B cell (primary cell): ENCODE measurements around the gene NPVF. TPM values are rescaled to one million over a fixed set of nuclear protein-coding genes. Genes with fewer than 3 reads are reported as not detected.

Experiments used
- ATAC-seq: fragments of 200-7000 bp; cut with Tn5 transposase; one replicate; pipeline ENCODE4 v1.10.0; 2021; ENCODE audit warnings: low read depth, mild to moderate bottlenecking, moderate number of reproducible peaks, moderate library complexity
- CTCF ChIA-PET: fragments of 350-600 bp; sonication (Branson Sonifier 250); formaldehyde crosslinking; loops from one replicate; lab custom pipeline; 2021; ENCODE audit warnings: antibody characterized with exemption, inconsistent platforms; lab: Charles Lee
- POLR2A ChIA-PET: fragments of 350-600 bp; sonication (Branson Sonifier 250); formaldehyde crosslinking; loops from one replicate; lab custom pipeline; 2021; ENCODE audit warnings: antibody characterized with exemption; lab: Charles Lee
- DNase-seq: peaks from one replicate; pipeline ENCODE4 v3.0.0; 2013
- H2AFZ ChIP-seq: 2 replicates; pipeline ENCODE4 v1.6.1; 2012; ENCODE audit warnings: mild to moderate bottlenecking, low read depth, low read length; ENCODE audit not compliant: insufficient read depth, poor library complexity, severe bottlenecking
- H3K27ac ChIP-seq, 2 donors: 1 replicate in 1 of 2; 2 replicates in 1 of 2; pipeline ENCODE4 v1.5.1; 2012 to 2013; ENCODE audit warnings: low read length in 2 of 2, mild to moderate bottlenecking in 2 of 2, moderate library complexity in 1 of 2
- H3K27me3 ChIP-seq, 4 experiments: fragments of 200-600 bp in 1 of 4; sonication (generic) in 1 of 4; replicated peaks in 1 of 4; 1 replicate in 2 of 4; 2 replicates in 2 of 4; pipeline versions ENCODE4 v1.6.1 to v1.7.0; 2013 to 2016; ENCODE audit warnings: low read length in 3 of 4, mild to moderate bottlenecking in 2 of 4, mixed read lengths in 1 of 4, moderate library complexity in 1 of 4; ENCODE audit not compliant: insufficient read depth in 4 of 4, control insufficient read depth in 3 of 4; ENCODE audit errors: control extremely low read depth in 1 of 4
- H3K36me3 ChIP-seq, 2 experiments: replicated peaks in 1 of 2; 1 replicate in 1 of 2; 2 replicates in 1 of 2; pipeline versions ENCODE4 v1.6.1 to v1.7.1; 2013; ENCODE audit warnings: low read length in 1 of 2; ENCODE audit not compliant: insufficient read depth in 2 of 2, control insufficient read depth in 1 of 2; ENCODE audit errors: control extremely low read depth in 1 of 2, extremely low read depth in 1 of 2
- H3K4me1 ChIP-seq, 2 donors: fragments of 200-600 bp in 1 of 2; sonication (generic) in 1 of 2; 1 replicate in 1 of 2; 2 replicates in 1 of 2; pipeline versions ENCODE4 v1.5.1 to v1.6.1; 2013 to 2017; ENCODE audit warnings: low read length in 2 of 2; ENCODE audit not compliant: control insufficient read depth in 2 of 2, insufficient read depth in 2 of 2
- H3K4me2 ChIP-seq: replicated peaks from 2 replicates; pipeline ENCODE3; 2012; ENCODE audit warnings: mild to moderate bottlenecking, low read depth, low read length; ENCODE audit not compliant: poor library complexity, severe bottlenecking
- H3K4me3 ChIP-seq, 5 experiments: fragments of 200-600 bp in 1 of 5; sonication (generic) in 1 of 5; 1 replicate in 3 of 5; 2 replicates in 2 of 5; pipeline versions ENCODE4 v1.5.1 to v1.7.0; 2011 to 2016; ENCODE audit warnings: low read length in 4 of 5, mild to moderate bottlenecking in 4 of 5, low read depth in 2 of 5, control low read depth in 1 of 5, moderate library complexity in 1 of 5; ENCODE audit not compliant: insufficient read depth in 1 of 5; ENCODE audit errors: control extremely low read depth in 1 of 5, extremely low read depth in 1 of 5
- H3K79me2 ChIP-seq: fragments of 200-600 bp; sonication (generic); one replicate; pipeline ENCODE4 v1.6.0; 2016; ENCODE audit warnings: low read length; ENCODE audit not compliant: control insufficient read depth, insufficient read depth
- H3K9ac ChIP-seq: fragments of 200-600 bp; sonication (generic); 2 replicates; pipeline ENCODE4 v1.6.1; 2017; ENCODE audit warnings: mild to moderate bottlenecking, low read length, moderate library complexity
- H3K9me3 ChIP-seq, 3 donors: one replicate each; pipeline versions ENCODE4 v1.6.1 to v1.7.1; 2013; ENCODE audit warnings: low read length in 2 of 3; ENCODE audit not compliant: control insufficient read depth in 2 of 3, insufficient read depth in 1 of 3; ENCODE audit errors: control extremely low read depth in 1 of 3
- H4K20me1 ChIP-seq: 2 replicates; pipeline ENCODE4 v1.6.0; 2012; ENCODE audit warnings: mild to moderate bottlenecking, low read length; ENCODE audit not compliant: insufficient read depth, control insufficient read depth, poor library complexity, severe bottlenecking
- H3K27ac Mint-ChIP-seq: one replicate; pipeline ENCODE4 v1.8.0; 2021; ENCODE audit warnings: mixed read lengths
- H3K27me3 Mint-ChIP-seq: one replicate; pipeline ENCODE4 v1.8.0; 2021; ENCODE audit warnings: mixed read lengths
- H3K4me1 Mint-ChIP-seq: one replicate; pipeline ENCODE4 v1.8.0; 2021; ENCODE audit warnings: mixed read lengths
- H3K4me3 Mint-ChIP-seq: one replicate; pipeline ENCODE4 v1.8.0; 2021; ENCODE audit warnings: mixed read lengths
- H3K9me3 Mint-ChIP-seq: one replicate; pipeline ENCODE4 v1.8.0; 2022; ENCODE audit warnings: mixed read lengths; ENCODE audit not compliant: insufficient read depth
- CTCF ChIP-seq: fragments of 200-600 bp; IDR thresholded peaks from one replicate; pipeline ENCODE4 v1.8.0; 2022; ENCODE audit warnings: antibody characterized with exemption, mild to moderate bottlenecking
- EZH2 ChIP-seq: IDR thresholded peaks from 2 replicates; pipeline ENCODE4 v1.6.1; 2012; ENCODE audit warnings: borderline replicate concordance, low read depth, mild to moderate bottlenecking, moderate library complexity, low read length; ENCODE audit not compliant: insufficient read depth, poor library complexity, severe bottlenecking
- WGBS: methylation state at CpG from one replicate; pipeline ENCODE4 v1.1.5; 2013; ENCODE audit warnings: missing lambda C conversion rate; ENCODE audit not compliant: insufficient coverage; 5-methylcytosine and 5-hydroxymethylcytosine counted together
- intact Hi-C: fragments of 100-400 bp; cut with micrococcal nuclease; formaldehyde crosslinking; loops from one replicate; pipeline ENCODE4 v1.10.0; 2022
- polyA plus RNA-seq: library from polyadenylated mRNA; depleted of rRNA; stranded (reverse); fragments of >200 nt; gene quantifications from 2 replicates; pipeline ENCODE4 v1.2.3, GENCODE V29; 2012
- total RNA-seq, 2 donors: library from RNA; stranded (reverse); fragments of 120-200 nt in 1 of 2; gene quantifications; 1 replicate in 1 of 2; 2 replicates in 1 of 2; pipeline versions ENCODE4 v1.2.3 to v1.2.4, GENCODE V29; 2013 to 2022

Gene NPVF
- total and polyA plus RNA-seq, 2 donors (not counting 1 experiment from before 2014, with no cell fraction given) = not detected

GRCh38 chr7:25261545-25262140 is 33.4 kb upstream of the NPVF start:
- Histone ChIP-seq H4K20me1 (no peaks in the 10 kb centered on the region), H3K4me3 (no peak overlapping the region), H3K9ac (no peak overlapping the region), H3K4me1 (peaks cover 7 to 13% of the 10 kb centered on the region in 2 donors), H3K27ac (no peak overlapping the region), H3K27me3 (peaks cover 0 to 30% (median 23%) of the 10 kb centered on the region in 4 experiments), H2AFZ (no peak overlapping the region), H3K36me3 (no peaks in the 10 kb centered on the region), H3K4me2 (no peak overlapping the region), H3K9me3 (peaks cover 0 to 4% (median 0%) of the 10 kb centered on the region in 3 donors), H3K79me2 (no peaks in the 10 kb centered on the region)
- CTCF ChIA-PET = interaction anchor here (1.0 to 4.9 kb wide), 2 partner anchors 305 to 590 kb away, joined by 3 to 153 read pairs; no protein-coding TSS in a partner anchor
- WGBS = 100% methylated on average over 1 of the region's 4 CpGs
- Mint-ChIP-seq H3K4me1 (peaks cover 10% of the 10 kb centered on the region), H3K27me3 (peaks cover 58% of the 10 kb centered on the region), H3K27ac (no peak overlapping the region), H3K9me3 (no peaks in the 10 kb centered on the region), H3K4me3 (no peak overlapping the region)
- TF ChIP-seq EZH2 (no peak), CTCF (no peak)
- no peak for DNase-seq
- intact Hi-C loops = no loop called here
- no peak for ATAC-seq
- POLR2A ChIA-PET = no interaction called here

GRCh38 chr7:25260862-25261494 is 32.7 kb upstream of the NPVF start:
- Histone ChIP-seq H3K27me3 (peaks cover 0 to 28% (median 23%) of the 10 kb centered on the region in 4 experiments), H3K27ac (no peak overlapping the region), H3K9ac (no peak overlapping the region), H3K9me3 (peaks cover 0 to 4% (median 0%) of the 10 kb centered on the region in 3 donors), H4K20me1 (no peaks in the 10 kb centered on the region), H3K4me1 (peaks cover 7 to 13% of the 10 kb centered on the region in 2 donors), H2AFZ (no peak overlapping the region), H3K79me2 (no peaks in the 10 kb centered on the region), H3K4me3 (no peak overlapping the region), H3K36me3 (no peaks in the 10 kb centered on the region), H3K4me2 (peak overlapping the region; percentile 27)
- no peaks in the 10 kb centered on the region for H3K9me3 Mint-ChIP-seq
- no peak overlapping the region for H3K4me3 Mint-ChIP-seq
- ChIA-PET CTCF (interaction anchor here (1.0 to 4.9 kb wide), 3 partner anchors 128 to 591 kb away, joined by 3 to 153 read pairs (median 8); no protein-coding TSS in a partner anchor), POLR2A (no interaction called here)
- intact Hi-C loops = no loop called here
- H3K27ac Mint-ChIP-seq = no peak overlapping the region
- ATAC-seq (no peak), DNase-seq (peak; percentile 15)
- WGBS = no CpG with 5 or more reads among the region's 5 CpGs
- H3K4me1 Mint-ChIP-seq = peaks cover 10% of the 10 kb centered on the region
- H3K27me3 Mint-ChIP-seq = peaks cover 58% of the 10 kb centered on the region
- no peak for TF ChIP-seq CTCF
- no peak for TF ChIP-seq EZH2
